Pancreas (tissue), 10 donors: ENCODE results near the gene ETV3L. TPM values are rescaled to one million over a fixed set of nuclear protein-coding genes. Genes with fewer than 3 reads are reported as not detected.

Experiments
- ATAC-seq, 4 donors: fragments of 200-7000 bp; cut with Tn5 transposase; one replicate each; pipeline versions ENCODE4 v1.8.0 to v1.9.1; 2020; ENCODE audit warnings: mild to moderate bottlenecking in 4 of 4, moderate library complexity in 4 of 4
- DNase-seq, 6 donors: peaks; one replicate each; pipeline ENCODE4 v3.0.0-alpha.2; 2020
- FAIRE-seq: peaks from 2 replicates; lab custom pipeline; 2012; peaks lifted over from hg19 to GRCh38; lab: Jason Lieb, UNC
- H3K27ac ChIP-seq, 4 donors: fragments of 200-600 bp; sonication (generic); 1 replicate in 3 of 4; 2 replicates in 1 of 4; pipeline versions ENCODE4 v1.5.0 to v1.8.0; 2020
- H3K27me3 ChIP-seq, 4 donors: fragments of 200-600 bp; one replicate each; pipeline ENCODE4 v1.8.0; 2021
- H3K36me3 ChIP-seq, 3 donors: fragments of 200-600 bp; sonication (generic) in 1 of 3; one replicate each; pipeline versions ENCODE4 v1.5.0 to v1.8.0; 2020 to 2021
- H3K4me1 ChIP-seq, 3 donors: fragments of 200-600 bp; one replicate each; pipeline ENCODE4 v1.8.0; 2021
- H3K4me3 ChIP-seq, 4 donors: fragments of 200-600 bp; sonication (generic) in 2 of 4; one replicate each; pipeline versions ENCODE4 v1.5.0 to v1.8.0; 2020 to 2021
- H3K9me3 ChIP-seq, 4 donors: fragments of 200-600 bp; one replicate each; pipeline ENCODE4 v1.8.0; 2021
- WGBS, 2 donors: extraction: QIAGEN DNeasy Blood & Tissue Kit; methylation state at CpG; one replicate each; pipeline ENCODE4 v1.1.7; 2013; 5-methylcytosine and 5-hydroxymethylcytosine counted together
- intact Hi-C, 3 donors: fragments of 100-400 bp; cut with DNase I; formaldehyde crosslinking; loops; one replicate each; pipeline versions ENCODE4 v1.11.1 to v1.14.2; 2022
- polyA plus RNA-seq, 2 donors: library from polyadenylated mRNA; stranded (reverse); fragments of 200-250 nt; gene quantifications; one replicate each; pipeline ENCODE4 v1.2.3, GENCODE V29; 2013
- total RNA-seq, 6 donors: library from RNA; stranded (reverse); fragmentation: NEBNext Ultra II Directional in 4 of 6; extraction: Animal tissue kit (Norgen Biotek cat#: 25700) in 4 of 6; gene quantifications; one replicate each; pipeline versions ENCODE4 v1.2.1 to v1.2.4, GENCODE V29; 2021 to 2023
- TF ChIP-seq, protein P1 (sequence below), 4 donors: fragments of 200-600 bp; sonication (generic) in 3 of 4; IDR thresholded peaks; one replicate each; pipeline versions ENCODE4 v1.5.0 to v1.8.0; 2021; ENCODE audit warnings: antibody characterized with exemption in 4 of 4
- donor health status: healthy with polysubstance abuse.
- donor health status: DM: no; HTN: no; CAD: no; lungs with moderate emphysema.
- donor health status: DM: no; HTN: no; CAD: no.
- donor health status: control.
- donor health status: control.
- donor health status: Bipolar disorder and iron deficiency.
- donor health status: DM: yes; HTN: yes; CAD: no.
- donor health status: DM: no; HTN: no; CAD: no.
- donor health status: DM: no; HTN: no; CAD: no.
- donor health status: DM: yes; HTN: yes; CAD: no.

The ETV3L gene
- total and polyA plus RNA-seq, 8 donors: 0.14 TPM; not detected in 7

DNA sequence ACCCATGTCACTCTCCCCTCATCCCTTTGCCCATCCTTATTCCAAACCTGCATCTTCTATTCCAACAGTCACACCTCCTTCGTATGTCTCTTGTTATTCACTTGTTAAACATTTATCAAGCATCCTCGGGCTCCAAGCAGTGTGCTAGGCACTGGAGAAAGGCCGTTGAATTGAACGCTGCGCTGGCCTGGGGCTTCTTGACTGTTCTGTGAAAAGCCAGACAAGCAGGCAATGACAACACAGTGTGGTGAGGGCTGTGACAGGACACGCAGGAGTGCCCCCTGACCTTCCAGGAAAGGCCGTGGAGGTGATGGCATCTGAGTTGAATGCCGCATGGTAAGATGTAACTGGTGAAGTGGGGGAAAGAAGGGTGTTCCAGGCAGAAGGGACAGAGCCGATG lies 19.4 kb upstream of the ETV3L start:
- no peaks in the 10 kb centered on the region for H3K9me3 ChIP-seq
- 76 to 87% methylated on average over 9 of the region's 9 CpGs for WGBS, 2 donors
- TF ChIP-seq, protein P1, sequence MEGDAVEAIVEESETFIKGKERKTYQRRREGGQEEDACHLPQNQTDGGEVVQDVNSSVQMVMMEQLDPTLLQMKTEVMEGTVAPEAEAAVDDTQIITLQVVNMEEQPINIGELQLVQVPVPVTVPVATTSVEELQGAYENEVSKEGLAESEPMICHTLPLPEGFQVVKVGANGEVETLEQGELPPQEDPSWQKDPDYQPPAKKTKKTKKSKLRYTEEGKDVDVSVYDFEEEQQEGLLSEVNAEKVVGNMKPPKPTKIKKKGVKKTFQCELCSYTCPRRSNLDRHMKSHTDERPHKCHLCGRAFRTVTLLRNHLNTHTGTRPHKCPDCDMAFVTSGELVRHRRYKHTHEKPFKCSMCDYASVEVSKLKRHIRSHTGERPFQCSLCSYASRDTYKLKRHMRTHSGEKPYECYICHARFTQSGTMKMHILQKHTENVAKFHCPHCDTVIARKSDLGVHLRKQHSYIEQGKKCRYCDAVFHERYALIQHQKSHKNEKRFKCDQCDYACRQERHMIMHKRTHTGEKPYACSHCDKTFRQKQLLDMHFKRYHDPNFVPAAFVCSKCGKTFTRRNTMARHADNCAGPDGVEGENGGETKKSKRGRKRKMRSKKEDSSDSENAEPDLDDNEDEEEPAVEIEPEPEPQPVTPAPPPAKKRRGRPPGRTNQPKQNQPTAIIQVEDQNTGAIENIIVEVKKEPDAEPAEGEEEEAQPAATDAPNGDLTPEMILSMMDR (IDR thresholded peaks at IDR 0.05): no peak
- ATAC-seq (no peak), DNase-seq (no peak), FAIRE-seq (no peak)
- intact Hi-C loops: no loop called here
- H3K4me1 ChIP-seq: no peaks in the 10 kb centered on the region
- no peaks in the 10 kb centered on the region for H3K27me3 ChIP-seq
- no peak overlapping the region for H3K4me3 ChIP-seq
- H3K36me3 ChIP-seq: peaks cover 0 to 9% (median 0%) of the 10 kb centered on the region in 3 donors
- H3K27ac ChIP-seq: no peak overlapping the region

- H3K27ac ChIP-seq: no peak overlapping the region
- no peak overlapping the region for H3K4me3 ChIP-seq
- no peaks in the 10 kb centered on the region for H3K36me3 ChIP-seq
- no peaks in the 10 kb centered on the region for H3K4me1 ChIP-seq
- DNase-seq (no peak), ATAC-seq (no peak), FAIRE-seq (no peak)
- intact Hi-C loops: no loop called here
- H3K27me3 ChIP-seq: no peaks in the 10 kb centered on the region
- TF ChIP-seq, protein P1 (IDR thresholded peaks at IDR 0.05): no peak
- 62 to 69% methylated on average over 4 of the region's 4 CpGs for WGBS, 2 donors
- no peaks in the 10 kb centered on the region for H3K9me3 ChIP-seq
These were observed 18.0 kb upstream of the ETV3L start for GRCh38 chr1:157117527-157118057.

GRCh38 chr1:157116737-157117103 lies 17.1 kb upstream of the ETV3L start:
- no peak for DNase-seq
- no peak overlapping the region for H3K4me3 ChIP-seq
- no peak overlapping the region for H3K27ac ChIP-seq

GRCh38 chr1:157115851-157116736 lies 16.5 kb upstream of the ETV3L start:
- intact Hi-C loops: no loop called here
- H3K4me1 ChIP-seq: no peaks in the 10 kb centered on the region
- H3K4me3 ChIP-seq: no peak overlapping the region
- no peaks in the 10 kb centered on the region for H3K27me3 ChIP-seq
- ATAC-seq (no peak), FAIRE-seq (no peak), DNase-seq (no peak)
- TF ChIP-seq, protein P1 (IDR thresholded peaks at IDR 0.05): no peak
- H3K36me3 ChIP-seq: no peaks in the 10 kb centered on the region
- H3K9me3 ChIP-seq: no peaks in the 10 kb centered on the region
- no peak overlapping the region for H3K27ac ChIP-seq
- 58 to 63% methylated on average over 16 of the region's 16 CpGs for WGBS, 2 donors

More at GRCh38 chr1:157116737-157117103, 17.1 kb upstream of the ETV3L start:
- ATAC-seq (no peak), FAIRE-seq (no peak)
- TF ChIP-seq, protein P1 (IDR thresholded peaks at IDR 0.05): no peak
- Histone ChIP-seq H3K4me1 (no peaks in the 10 kb centered on the region), H3K27me3 (no peaks in the 10 kb centered on the region), H3K36me3 (no peaks in the 10 kb centered on the region), H3K9me3 (no peaks in the 10 kb centered on the region)
- intact Hi-C loops: no loop called here

DNA sequence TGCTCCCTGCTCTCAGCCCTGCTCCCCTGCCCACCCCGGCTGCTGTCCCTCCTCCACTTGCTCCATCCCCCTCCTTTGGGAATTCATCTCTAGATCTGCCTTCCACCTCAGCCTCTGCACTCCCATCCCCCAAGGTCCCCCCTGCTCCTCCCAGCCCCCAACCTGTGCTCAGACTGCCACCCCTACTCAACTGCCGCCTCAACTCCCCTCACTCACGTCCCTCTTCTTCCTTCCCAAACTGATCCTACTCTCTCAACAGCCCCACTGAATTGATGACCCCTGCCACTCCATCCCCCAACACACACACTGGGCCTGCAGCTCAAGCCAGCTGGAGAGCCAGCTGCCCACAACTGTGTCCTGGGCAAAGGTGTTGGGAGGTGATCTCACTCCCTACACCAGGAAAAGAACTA lies 15.8 kb upstream of the ETV3L start:
- Histone ChIP-seq H3K36me3 (no peaks in the 10 kb centered on the region), H3K4me3 (no peak overlapping the region), H3K9me3 (no peaks in the 10 kb centered on the region), H3K27ac (no peak overlapping the region), H3K27me3 (no peaks in the 10 kb centered on the region), H3K4me1 (no peaks in the 10 kb centered on the region)
- ATAC-seq (no peak), FAIRE-seq (no peak), DNase-seq (no peak)
- WGBS, 2 donors: 61 to 74% methylated on average over 3 of the region's 3 CpGs
- intact Hi-C loops: no loop called here
- TF ChIP-seq, protein P1 (IDR thresholded peaks at IDR 0.05): no peak
